ENCODE results near the gene FAM161B.
A peak's percentile ranks its signal among the peaks of the same experiment; 100 is the strongest.
"Not testable (repeated sequence)": the region's sequence is repeated elsewhere in the genome, so short reads cannot be mapped to it uniquely, and the experiment has no call there.

Gene FAM161B

GRCh38 chr14:73935666-73936065 lies 14.2 kb downstream of the FAM161B start:
- ChIA-PET CTCF (interaction anchor here (1.2 to 1.5 kb wide), 4 partner anchors 11 to 20 kb away, joined by 3 to 4 read pairs (median 3); no protein-coding TSS in a partner anchor), POLR2A (interaction anchor here (0.6 kb wide), 1 partner anchor 23 kb away, joined by 3 read pairs; no protein-coding TSS in a partner anchor)
- no peak overlapping the region for H3K4me3 ChIP-seq (ENCODE audit: low read depth, low read length)
- TF ChIP-seq, protein P1, sequence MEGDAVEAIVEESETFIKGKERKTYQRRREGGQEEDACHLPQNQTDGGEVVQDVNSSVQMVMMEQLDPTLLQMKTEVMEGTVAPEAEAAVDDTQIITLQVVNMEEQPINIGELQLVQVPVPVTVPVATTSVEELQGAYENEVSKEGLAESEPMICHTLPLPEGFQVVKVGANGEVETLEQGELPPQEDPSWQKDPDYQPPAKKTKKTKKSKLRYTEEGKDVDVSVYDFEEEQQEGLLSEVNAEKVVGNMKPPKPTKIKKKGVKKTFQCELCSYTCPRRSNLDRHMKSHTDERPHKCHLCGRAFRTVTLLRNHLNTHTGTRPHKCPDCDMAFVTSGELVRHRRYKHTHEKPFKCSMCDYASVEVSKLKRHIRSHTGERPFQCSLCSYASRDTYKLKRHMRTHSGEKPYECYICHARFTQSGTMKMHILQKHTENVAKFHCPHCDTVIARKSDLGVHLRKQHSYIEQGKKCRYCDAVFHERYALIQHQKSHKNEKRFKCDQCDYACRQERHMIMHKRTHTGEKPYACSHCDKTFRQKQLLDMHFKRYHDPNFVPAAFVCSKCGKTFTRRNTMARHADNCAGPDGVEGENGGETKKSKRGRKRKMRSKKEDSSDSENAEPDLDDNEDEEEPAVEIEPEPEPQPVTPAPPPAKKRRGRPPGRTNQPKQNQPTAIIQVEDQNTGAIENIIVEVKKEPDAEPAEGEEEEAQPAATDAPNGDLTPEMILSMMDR (IDR thresholded peaks at IDR 0.05; ENCODE audit: insufficient read depth, low read length, missing control alignments), result no peak
- no peak for DNase-seq (ENCODE audit: low read depth, low spot score)

- no peak overlapping the region for H3K4me3 ChIP-seq (ENCODE audit: low read depth, low read length)
- DNase-seq (ENCODE audit: low read depth, low spot score), result no peak
- CTCF ChIA-PET, result no interaction called here
- POLR2A ChIA-PET, result interaction anchor here (0.6 kb wide), 1 partner anchor 22 kb away, joined by 3 read pairs; no protein-coding TSS in a partner anchor
- TF ChIP-seq, protein P1 (IDR thresholded peaks at IDR 0.05; ENCODE audit: insufficient read depth, low read length, missing control alignments), result no peak
Measured at GRCh38 chr14:73924337-73924736, 25.6 kb downstream of the FAM161B start.

DNA sequence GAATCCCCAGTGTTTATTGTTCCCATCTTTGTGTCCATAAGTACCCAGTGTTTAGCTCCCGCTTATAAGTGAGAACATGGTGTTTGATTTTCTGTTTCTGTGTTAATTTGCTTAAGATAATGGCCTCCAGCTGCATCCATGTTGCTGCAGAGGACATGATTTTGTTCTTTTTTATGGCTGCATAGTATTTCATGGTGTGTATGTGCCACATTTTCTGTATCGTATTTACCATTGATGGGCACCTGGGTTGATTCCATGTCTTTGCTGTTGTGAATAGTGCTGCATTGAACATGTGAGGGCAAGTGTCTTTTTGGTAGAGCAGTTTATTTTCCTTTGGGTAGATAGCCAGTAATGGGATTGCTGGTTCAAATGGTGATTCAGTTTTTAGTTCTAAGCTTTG lies 30.4 kb downstream of the FAM161B start:
- DNase-seq (ENCODE audit: low read depth, low spot score); POLR2A ChIA-PET; H3K4me3 ChIP-seq (ENCODE audit: low read depth, low read length): not testable (repeated sequence)
- CTCF ChIA-PET, result interaction anchor here (1.0 kb wide), 1 partner anchor 16 kb away, joined by 3 read pairs; no protein-coding TSS in a partner anchor

- TF ChIP-seq, protein P1 (IDR thresholded peaks at IDR 0.05; ENCODE audit: insufficient read depth, low read length, missing control alignments), result no peak
- ChIA-PET POLR2A (no interaction called here), CTCF (interaction anchor here (1.2 to 1.8 kb wide), 2 partner anchors 19 to 124 kb away, joined by 4 to 6 read pairs; no protein-coding TSS in a partner anchor)
- no peak for DNase-seq (ENCODE audit: low read depth, low spot score)
- H3K4me3 ChIP-seq (ENCODE audit: low read depth, low read length), result no peak overlapping the region
Measured at GRCh38 chr14:73916324-73916723, 33.6 kb downstream of the FAM161B start.

GRCh38 chr14:73913256-73913655 lies 36.6 kb downstream of the FAM161B start:
- DNase-seq (ENCODE audit: low read depth, low spot score), result peak; percentile 31
- no peak overlapping the region for H3K4me3 ChIP-seq (ENCODE audit: low read depth, low read length)
- TF ChIP-seq, protein P1 (IDR thresholded peaks at IDR 0.05; ENCODE audit: insufficient read depth, low read length, missing control alignments), result no peak
- CTCF ChIA-PET, result interaction anchor here (0.9 to 1.2 kb wide), 2 partner anchors 12 to 126 kb away, joined by 3 read pairs; no protein-coding TSS in a partner anchor
- POLR2A ChIA-PET, result no interaction called here

- DNase-seq (ENCODE audit: low read depth, low spot score), result no peak
- TF ChIP-seq, protein P1 (IDR thresholded peaks at IDR 0.05; ENCODE audit: insufficient read depth, low read length, missing control alignments), result no peak
- ChIA-PET CTCF (no interaction called here), POLR2A (no interaction called here)
- no peak overlapping the region for H3K4me3 ChIP-seq (ENCODE audit: low read depth, low read length)
Measured at GRCh38 chr14:73909681-73910080, 40.2 kb downstream of the FAM161B start.

GRCh38 chr14:73903028-73903427 lies 46.9 kb downstream of the FAM161B start:
- ChIA-PET CTCF (interaction anchor here (1.5 kb wide), 1 partner anchor 175 kb away, joined by 4 read pairs; no protein-coding TSS in a partner anchor), POLR2A (no interaction called here)
- TF ChIP-seq, protein P1 (IDR thresholded peaks at IDR 0.05; ENCODE audit: insufficient read depth, low read length, missing control alignments), result no peak
- no peak for DNase-seq (ENCODE audit: low read depth, low spot score)
- no peak overlapping the region for H3K4me3 ChIP-seq (ENCODE audit: low read depth, low read length)

Data from AG04449 (cell line).